Hematopoietic multipotent progenitor cell treated with erythropoietin and hydrocortisone succinate and interleukin-3 and kit ligand, for 8 days (in vitro differentiated cells): Measurements from ENCODE around the gene HFM1.
"Not testable (repeated sequence)": the region's sequence is repeated elsewhere in the genome, so short reads cannot be mapped to it uniquely, and the experiment has no call there.

Experiments
- DNase-seq: peaks from one replicate; pipeline ENCODE4 v3.0.0-alpha.2; 2015

HFM1 gene, protein sequence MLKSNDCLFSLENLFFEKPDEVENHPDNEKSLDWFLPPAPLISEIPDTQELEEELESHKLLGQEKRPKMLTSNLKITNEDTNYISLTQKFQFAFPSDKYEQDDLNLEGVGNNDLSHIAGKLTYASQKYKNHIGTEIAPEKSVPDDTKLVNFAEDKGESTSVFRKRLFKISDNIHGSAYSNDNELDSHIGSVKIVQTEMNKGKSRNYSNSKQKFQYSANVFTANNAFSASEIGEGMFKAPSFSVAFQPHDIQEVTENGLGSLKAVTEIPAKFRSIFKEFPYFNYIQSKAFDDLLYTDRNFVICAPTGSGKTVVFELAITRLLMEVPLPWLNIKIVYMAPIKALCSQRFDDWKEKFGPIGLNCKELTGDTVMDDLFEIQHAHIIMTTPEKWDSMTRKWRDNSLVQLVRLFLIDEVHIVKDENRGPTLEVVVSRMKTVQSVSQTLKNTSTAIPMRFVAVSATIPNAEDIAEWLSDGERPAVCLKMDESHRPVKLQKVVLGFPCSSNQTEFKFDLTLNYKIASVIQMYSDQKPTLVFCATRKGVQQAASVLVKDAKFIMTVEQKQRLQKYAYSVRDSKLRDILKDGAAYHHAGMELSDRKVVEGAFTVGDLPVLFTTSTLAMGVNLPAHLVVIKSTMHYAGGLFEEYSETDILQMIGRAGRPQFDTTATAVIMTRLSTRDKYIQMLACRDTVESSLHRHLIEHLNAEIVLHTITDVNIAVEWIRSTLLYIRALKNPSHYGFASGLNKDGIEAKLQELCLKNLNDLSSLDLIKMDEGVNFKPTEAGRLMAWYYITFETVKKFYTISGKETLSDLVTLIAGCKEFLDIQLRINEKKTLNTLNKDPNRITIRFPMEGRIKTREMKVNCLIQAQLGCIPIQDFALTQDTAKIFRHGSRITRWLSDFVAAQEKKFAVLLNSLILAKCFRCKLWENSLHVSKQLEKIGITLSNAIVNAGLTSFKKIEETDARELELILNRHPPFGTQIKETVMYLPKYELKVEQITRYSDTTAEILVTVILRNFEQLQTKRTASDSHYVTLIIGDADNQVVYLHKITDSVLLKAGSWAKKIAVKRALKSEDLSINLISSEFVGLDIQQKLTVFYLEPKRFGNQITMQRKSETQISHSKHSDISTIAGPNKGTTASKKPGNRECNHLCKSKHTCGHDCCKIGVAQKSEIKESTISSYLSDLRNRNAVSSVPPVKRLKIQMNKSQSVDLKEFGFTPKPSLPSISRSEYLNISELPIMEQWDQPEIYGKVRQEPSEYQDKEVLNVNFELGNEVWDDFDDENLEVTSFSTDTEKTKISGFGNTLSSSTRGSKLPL (N-terminal part only)

DNA sequence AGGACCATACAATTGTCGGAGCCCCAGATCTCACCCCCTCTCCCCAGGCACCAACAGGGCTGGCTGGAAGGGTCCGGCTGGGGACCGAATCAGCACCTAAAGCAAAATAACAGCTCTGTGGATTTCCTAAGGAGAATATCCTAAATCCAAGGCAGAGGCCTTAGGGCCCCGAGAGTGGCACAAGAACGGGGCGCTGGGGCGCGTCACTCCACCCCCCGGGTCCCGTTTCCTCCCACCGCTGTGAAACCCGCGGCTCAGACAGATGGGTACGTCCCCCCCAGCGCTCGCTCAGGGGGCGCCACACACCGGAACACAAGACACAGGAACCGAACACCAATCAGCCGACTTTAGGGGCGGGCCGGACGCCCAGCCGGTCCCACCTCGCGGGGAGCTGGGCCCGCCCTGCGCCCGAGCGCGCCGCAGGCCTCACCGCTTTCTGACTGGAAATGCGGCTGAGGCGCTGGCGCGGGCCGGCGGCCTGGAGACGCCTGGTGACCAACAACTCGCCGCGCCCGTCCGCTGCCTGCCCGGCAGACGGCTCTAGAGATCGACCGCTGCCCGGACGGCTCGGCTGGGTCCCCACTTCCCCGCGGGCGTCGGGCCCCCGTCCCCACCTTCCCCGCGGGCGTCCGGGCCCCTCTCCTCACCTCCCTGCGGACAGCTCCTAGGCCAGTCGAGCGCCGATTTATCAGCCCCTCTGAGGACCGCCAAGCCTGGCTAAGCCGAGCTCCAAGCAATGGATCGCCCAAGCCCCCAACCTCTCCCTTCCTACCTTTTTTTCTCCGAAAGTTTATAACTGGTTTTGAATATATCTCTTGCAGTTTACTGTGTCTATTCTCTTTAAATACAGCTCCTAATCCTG, at the start of gene HFM1:
HFM1 (minus strand) TSS at position 687 of the 862 bp plus-strand sequence. CDS start 3,755 bp downstream, outside the sequence.
- DNase-seq = peak; percentile 89

DNA sequence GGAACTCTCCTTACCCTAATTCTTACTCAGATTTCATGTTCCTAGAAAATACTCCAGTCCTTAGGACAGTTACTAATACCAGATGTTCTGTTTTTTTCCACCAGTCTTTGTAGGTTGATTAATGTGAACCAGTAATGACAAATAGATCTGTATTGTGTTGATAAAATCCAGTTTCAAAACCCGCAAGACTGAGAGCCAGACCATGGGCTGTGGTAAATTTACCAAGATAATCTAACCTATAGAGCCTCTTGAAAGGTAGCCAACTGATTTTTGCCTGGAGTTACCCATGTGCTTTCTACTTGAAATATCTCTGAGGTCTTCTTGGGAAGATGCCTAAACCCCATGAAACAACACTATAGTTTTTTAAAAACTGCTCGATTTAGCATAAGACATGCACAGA, 49.5 kb upstream of the HFM1 start:
- DNase-seq = peak; percentile 47

- DNase-seq = no peak
Observed at GRCh38 chr1:91450260-91450659, 45.6 kb upstream of the HFM1 start.

GRCh38 chr1:91447782-91448181, 43.1 kb upstream of the HFM1 start:
- DNase-seq = not testable (repeated sequence)

GRCh38 chr1:91441980-91442379, 37.3 kb upstream of the HFM1 start:
- DNase-seq = not testable (repeated sequence)

GRCh38 chr1:91440847-91441246, 36.2 kb upstream of the HFM1 start:
- DNase-seq = peak; percentile 36

GRCh38 chr1:91439016-91439415, 34.4 kb upstream of the HFM1 start:
- DNase-seq = no peak

DNA sequence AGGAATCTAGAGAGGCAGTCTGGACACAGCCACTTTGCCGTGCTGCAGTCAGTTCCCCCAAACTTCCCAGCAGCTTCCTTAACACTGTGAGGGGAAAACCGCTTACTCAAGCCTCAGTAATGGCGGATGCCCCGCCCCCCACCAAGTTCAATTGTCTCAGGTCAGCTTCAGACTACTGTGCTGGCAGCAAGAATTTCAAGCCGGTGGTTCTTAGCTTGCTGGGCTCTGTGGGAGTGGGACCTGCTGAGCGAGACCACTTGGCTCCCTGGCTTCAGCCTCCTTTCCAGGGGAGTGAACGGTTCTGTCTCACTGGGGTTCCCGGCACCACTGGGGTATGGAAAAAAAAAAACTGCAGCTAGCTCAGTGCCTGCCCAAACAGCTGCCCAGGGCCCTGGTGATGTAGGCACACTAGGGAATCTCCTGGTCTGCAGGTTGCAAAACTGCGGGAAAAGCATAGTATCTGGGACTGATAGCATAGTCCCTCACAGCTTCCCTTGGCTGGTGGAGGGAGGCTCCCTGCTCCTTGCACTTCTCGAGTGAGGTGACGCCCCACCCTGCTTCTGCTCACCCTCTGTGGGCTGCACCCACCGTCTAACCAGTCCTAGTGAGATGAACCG, 23.7 kb upstream of the HFM1 start:
- no peak for DNase-seq

DNA sequence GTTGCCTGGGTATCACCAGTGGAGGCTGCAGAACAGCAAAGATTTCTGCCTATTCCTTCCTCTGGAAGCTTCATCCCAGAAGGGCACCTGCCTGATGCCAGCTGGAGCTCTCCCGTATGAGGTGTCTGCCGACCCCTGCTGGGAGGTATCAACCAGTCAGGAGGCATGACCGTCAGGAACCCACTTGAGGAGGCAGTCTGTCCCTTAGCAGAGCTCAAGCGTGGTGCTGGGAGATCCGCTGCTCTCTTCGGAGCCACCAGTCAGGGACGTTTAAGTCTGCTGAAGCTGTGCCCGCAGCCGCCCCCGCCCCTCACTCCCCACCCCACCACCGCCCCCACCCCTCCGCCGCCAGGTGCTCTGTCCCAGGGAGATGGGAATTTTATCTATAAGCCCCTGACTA, 23.1 kb upstream of the HFM1 start:
- no peak for DNase-seq

DNA sequence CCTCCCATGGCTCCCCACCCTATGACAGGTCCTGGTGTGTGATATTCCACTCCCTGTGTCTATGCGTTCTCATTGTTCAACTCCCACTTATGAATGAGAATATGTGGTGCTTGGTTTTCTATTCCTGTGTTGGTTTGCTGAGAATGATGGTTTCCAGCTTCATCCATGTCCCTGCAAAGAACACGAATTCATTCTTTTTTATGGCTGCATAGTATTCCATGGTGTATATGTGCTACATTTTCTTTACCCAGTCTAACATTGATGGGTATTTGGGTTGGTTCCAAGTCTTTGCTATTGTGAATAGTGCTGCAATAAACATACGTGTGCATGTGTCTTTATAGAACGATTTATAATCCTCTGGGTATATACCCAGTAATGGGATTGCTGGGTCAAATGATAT, 17.9 kb upstream of the HFM1 start:
- not testable (repeated sequence) for DNase-seq

DNA sequence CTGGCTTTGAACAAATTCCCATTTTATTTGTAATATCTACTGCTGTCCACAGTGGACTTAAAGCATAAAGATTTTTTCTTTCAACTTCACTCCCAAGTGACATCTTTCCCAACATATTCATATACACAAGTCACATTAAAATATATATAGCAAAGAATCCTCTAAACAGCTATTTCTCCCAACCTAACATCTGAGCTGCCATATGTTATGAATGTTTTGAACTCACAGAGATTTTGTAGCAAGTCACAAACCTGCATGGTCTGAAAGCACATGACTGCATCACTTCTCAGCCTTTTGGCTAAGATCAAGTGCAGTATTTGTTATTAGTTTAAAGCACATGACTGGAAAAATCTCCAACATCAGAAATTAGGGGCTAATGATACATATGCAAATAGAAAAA, 7.7 kb upstream of the HFM1 start:
- no peak for DNase-seq

DNA sequence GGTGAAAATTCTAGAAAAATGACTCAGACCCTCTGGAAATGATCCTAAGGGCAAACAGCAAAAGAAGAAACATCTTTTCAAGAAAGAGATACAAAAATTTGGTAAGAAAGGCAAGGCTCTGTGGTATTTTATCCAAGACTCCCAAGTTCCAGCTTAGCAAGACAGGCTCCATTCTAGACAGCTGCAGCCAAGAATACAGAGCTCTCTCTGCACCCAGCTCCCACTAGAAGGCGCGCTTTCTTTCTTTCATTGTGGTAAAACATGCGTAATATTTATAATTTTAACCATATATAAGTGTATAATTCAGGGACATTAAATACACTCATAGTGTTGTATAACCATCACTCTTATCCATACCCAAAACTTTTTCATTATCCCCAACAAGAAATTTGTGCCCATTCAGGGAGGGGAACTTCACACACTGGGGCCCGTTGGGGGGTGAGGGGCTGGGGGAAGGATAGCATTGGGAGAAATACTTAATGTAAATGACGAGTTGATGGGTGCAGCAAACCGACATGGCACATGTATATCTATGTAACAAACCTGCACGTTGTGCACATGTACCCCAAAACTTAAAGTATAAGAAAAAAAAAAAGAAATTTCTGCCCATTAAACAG, 2.2 kb upstream of the HFM1 start:
- DNase-seq = peak; percentile 17

- peak; percentile 46 for DNase-seq
Observed at GRCh38 chr1:91402023-91402422, 2.6 kb downstream of the HFM1 start.

GRCh38 chr1:91400133-91400725, 4.4 kb downstream of the HFM1 start:
- DNase-seq = no peak

DNA sequence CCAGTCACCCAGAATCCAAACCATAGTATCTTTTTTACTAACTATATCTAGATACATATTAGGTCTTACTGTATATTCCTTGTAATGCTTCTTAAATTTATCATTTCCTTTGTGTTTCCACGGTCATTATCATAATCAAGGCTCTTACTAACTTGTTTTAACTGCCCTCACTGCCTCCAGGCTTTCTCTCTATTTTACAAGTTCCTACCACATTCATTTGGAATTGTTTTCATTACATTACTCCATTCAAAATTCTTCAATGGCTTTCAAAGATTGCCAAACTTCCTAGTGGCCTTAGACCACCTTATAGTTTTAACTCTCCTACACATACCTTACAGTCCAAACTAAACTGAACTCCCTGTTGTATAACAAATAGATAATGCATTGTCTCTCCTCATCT, 6.3 kb downstream of the HFM1 start:
- no peak for DNase-seq

DNA sequence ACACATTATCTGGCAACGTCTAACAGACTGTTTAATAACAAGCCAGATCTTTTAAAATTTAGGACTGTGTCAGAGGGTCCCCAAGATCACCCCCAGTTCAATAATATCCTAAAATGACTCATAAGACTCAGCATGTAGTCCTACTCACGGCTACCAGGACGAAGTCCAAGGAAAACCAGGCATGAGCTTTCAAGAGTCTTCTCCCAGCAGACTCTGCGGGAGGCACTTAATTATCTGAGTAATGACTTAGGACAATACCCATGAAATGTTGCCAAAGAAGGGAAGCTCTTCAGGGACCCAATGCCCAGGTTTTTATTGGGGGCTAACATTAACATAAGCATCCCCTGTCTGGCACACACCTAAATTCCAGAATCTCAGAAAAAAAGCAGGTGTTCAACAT, 7.0 kb downstream of the HFM1 start:
- no peak for DNase-seq

DNA sequence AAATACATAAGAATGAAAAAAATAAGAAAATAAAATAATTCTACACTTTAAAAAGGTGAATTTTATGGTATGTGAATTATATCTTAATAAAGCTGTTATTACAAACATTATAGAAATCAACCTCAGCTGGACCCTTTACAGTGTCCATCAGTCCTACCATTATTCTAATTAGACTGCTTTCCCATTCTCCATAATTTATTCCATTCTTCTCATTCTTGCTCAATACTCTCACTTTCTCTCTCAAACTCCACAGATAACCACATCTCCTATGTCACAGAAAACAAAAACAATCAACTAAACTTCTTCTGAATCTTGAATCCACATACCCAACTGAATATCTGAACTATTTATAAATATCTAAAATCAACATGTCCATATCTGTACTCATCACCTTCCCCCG, 11.6 kb downstream of the HFM1 start:
- no peak for DNase-seq

DNA sequence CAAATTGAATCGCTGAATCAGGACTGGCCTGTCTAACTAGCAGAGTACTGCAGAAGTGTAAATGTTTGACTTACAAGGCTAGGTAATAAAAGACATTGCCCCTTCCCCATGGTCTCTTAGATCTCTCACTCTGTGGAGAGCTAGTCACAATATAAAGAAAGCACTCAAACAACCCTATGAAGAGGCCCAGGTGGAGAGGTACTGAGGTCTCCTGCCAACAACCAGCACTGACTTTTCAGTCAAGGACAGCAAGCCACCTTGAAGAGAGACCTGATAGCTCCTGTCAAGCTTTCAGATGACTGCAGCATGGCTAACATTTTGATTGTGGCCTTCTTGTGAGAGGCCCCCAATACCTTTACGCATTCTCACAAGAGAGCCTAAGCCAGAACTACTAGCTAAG, 18.5 kb downstream of the HFM1 start:
- DNase-seq = no peak

DNA sequence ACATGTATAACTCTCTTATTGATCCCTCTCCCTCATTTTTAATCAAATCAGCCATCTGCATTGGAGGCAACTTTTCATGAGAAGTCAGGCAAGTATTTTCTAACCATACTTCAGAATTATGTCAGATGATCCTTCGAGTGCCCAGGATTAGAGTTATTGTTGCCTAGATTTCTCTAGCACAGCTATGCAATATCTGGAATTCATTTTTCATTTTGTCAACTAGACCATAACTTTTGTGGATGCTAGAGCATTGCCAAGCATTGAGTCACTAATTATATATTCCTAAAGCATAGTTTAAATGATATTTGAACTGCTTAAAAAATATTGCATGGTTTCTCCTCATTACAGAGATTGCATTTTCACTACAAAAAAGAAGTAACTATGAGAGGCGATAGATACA, 21.2 kb downstream of the HFM1 start:
- DNase-seq = no peak

DNA sequence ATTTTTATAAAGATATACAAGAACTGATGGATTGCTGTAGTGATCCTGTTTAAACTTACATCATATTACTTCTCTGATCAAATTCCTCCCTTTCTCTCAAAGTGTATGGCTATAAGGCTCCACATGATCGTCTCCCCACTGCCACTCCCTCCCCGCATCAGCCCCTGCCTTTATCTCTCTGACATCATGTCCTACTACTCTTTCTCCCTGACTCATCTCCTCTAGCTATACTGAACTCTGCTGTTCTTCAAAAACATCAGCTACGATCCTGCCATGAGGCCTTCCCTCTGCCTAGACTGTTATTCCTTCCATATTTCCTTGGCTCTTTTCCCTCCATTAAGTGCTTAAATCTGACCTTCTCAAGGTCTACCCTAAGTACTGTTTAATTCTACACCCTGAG, 22.8 kb downstream of the HFM1 start:
- DNase-seq = no peak

GRCh38 chr1:91374086-91374485, 30.6 kb downstream of the HFM1 start:
- no peak for DNase-seq
